Measurements from ENCODE around the gene SLC6A9.

DNA sequence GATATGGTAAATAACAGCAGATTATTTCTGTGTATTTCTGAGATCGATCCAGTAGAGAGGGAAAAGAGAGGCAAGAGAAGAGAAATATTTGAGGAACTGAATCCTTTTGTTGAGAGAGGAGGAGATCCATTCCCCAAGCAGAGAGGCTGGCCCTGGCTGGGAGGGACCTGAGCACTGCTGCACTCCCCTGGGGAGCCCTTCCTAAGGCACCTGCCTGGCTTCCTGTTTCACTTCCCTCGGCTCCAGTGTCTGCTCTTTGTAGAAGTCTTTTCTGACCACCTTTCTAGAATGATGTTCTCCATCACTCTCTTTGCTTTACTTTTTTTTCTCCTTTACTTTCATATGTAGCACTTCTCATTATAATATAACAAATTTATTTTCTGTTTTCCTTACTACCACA, 42.3 kb upstream of the SLC6A9 start:
- TF ChIP-seq RAD21 (IDR thresholded peaks at IDR 0.05; ENCODE audit: low read depth) (no peak), TCF12 (IDR thresholded peaks at IDR 0.05; ENCODE audit: low read depth) (no peak), TEAD4 (IDR thresholded peaks at IDR 0.05) (no peak), YY1 (IDR thresholded peaks at IDR 0.05; ENCODE audit: low read depth) (no peak), CEBPB (IDR thresholded peaks at IDR 0.05) (no peak), EP300 (IDR thresholded peaks at IDR 0.05; ENCODE audit: borderline replicate concordance) (no peak), FOXM1 (IDR thresholded peaks at IDR 0.05; ENCODE audit: borderline replicate concordance, low read depth) (no peak), TAF1 (IDR thresholded peaks at IDR 0.05; ENCODE audit: low read depth) (no peak), NFIC (IDR thresholded peaks at IDR 0.05) (no peak)
- TF ChIP-seq, protein P1, sequence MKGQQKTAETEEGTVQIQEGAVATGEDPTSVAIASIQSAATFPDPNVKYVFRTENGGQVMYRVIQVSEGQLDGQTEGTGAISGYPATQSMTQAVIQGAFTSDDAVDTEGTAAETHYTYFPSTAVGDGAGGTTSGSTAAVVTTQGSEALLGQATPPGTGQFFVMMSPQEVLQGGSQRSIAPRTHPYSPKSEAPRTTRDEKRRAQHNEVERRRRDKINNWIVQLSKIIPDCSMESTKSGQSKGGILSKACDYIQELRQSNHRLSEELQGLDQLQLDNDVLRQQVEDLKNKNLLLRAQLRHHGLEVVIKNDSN (IDR thresholded peaks at IDR 0.05) = no peak
- TF ChIP-seq, protein P2, sequence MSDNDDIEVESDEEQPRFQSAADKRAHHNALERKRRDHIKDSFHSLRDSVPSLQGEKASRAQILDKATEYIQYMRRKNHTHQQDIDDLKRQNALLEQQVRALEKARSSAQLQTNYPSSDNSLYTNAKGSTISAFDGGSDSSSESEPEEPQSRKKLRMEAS (IDR thresholded peaks at IDR 0.05) = no peak
- TF ChIP-seq, protein P3, sequence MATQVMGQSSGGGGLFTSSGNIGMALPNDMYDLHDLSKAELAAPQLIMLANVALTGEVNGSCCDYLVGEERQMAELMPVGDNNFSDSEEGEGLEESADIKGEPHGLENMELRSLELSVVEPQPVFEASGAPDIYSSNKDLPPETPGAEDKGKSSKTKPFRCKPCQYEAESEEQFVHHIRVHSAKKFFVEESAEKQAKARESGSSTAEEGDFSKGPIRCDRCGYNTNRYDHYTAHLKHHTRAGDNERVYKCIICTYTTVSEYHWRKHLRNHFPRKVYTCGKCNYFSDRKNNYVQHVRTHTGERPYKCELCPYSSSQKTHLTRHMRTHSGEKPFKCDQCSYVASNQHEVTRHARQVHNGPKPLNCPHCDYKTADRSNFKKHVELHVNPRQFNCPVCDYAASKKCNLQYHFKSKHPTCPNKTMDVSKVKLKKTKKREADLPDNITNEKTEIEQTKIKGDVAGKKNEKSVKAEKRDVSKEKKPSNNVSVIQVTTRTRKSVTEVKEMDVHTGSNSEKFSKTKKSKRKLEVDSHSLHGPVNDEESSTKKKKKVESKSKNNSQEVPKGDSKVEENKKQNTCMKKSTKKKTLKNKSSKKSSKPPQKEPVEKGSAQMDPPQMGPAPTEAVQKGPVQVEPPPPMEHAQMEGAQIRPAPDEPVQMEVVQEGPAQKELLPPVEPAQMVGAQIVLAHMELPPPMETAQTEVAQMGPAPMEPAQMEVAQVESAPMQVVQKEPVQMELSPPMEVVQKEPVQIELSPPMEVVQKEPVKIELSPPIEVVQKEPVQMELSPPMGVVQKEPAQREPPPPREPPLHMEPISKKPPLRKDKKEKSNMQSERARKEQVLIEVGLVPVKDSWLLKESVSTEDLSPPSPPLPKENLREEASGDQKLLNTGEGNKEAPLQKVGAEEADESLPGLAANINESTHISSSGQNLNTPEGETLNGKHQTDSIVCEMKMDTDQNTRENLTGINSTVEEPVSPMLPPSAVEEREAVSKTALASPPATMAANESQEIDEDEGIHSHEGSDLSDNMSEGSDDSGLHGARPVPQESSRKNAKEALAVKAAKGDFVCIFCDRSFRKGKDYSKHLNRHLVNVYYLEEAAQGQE (IDR thresholded peaks at IDR 0.05; ENCODE audit: low read depth) = no peak
